DND-41 (cell line): Measurements from ENCODE around the gene CT45A3.
"Not testable (repeated sequence)": the region's sequence is repeated elsewhere in the genome, so short reads cannot be mapped to it uniquely, and the experiment has no call there.

ENCODE experiments used
- CTCF ChIP-seq: IDR thresholded peaks from 2 replicates; pipeline ENCODE4 v1.5.1; 2012; ENCODE audit warnings: borderline replicate concordance, low read length, moderate library complexity, mild to moderate bottlenecking; ENCODE audit not compliant: poor library complexity, severe bottlenecking; ENCODE audit errors: extremely low read depth
- EZH2 ChIP-seq: IDR thresholded peaks from 3 replicates; pipeline ENCODE4 v1.6.1; 2012; ENCODE audit warnings: borderline replicate concordance, low read depth, mild to moderate bottlenecking, moderate library complexity, low read length, inconsistent platforms; ENCODE audit not compliant: severe bottlenecking

GRCh38 chrX:135802687-135803086 lies 34.7 kb upstream of the CT45A3 start, which contains the start of gene CT45A6:
- not testable (repeated sequence) for TF ChIP-seq CTCF, EZH2
